Stimulated activated CD8-positive, alpha-beta memory T cell treated with anti-CD3 and anti-CD28 coated beads, Interleukin-4, amount 100 ng/mL, for 4 hours (primary cell): ENCODE results near the gene CCDC137.
"Not testable (repeated sequence)": the region's sequence is repeated elsewhere in the genome, so short reads cannot be mapped to it uniquely, and the experiment has no call there.

ENCODE experiments used
- DNase-seq, 2 donors: peaks; one replicate each; pipeline ENCODE4 v3.0.0-alpha.2; 2020; ENCODE audit warnings: low read depth in 2 of 2, low spot score in 1 of 2

The CCDC137 gene

DNA sequence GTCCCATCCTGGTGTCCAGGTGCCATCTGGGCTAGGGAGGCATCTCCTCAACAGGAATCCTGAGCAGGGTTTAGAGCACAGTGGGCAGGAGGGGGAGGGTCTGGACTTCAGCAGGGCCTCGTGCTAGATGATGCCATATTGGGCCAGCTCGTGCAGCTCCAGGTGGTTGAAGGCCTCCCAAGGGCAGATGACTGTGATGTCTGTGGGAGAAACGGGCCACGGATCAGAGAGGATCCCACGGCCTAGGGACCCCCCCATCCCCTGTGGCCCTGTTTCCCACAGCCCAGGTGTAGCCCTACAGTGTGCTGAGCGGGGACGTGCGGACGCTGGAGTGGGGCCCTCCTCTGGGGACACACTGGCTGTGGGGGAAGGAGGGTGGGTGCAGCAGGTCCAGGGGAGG lies 15.6 kb upstream of the CCDC137 start:
- DNase-seq = no peak

DNA sequence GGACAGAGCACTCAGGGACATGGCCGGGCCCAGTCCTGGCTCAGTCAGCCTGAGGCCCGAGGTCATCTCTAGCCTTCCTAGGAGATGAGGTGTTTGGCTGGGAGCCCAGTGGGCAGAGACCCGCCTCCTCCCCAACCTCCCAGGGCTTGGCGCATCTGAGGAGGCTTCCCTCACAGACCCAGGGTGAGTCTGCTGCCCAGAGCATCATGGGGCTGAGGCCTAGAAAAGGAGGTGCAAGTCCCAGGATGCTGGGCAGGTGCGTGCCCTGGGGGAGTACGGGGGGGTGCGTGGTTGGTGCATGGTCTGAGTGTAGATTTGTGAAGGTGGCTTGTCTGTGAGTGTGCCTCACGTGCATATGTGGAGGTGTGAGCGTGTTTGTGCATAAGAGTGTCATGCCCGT lies 14.8 kb upstream of the CCDC137 start:
- DNase-seq = no peak

DNA sequence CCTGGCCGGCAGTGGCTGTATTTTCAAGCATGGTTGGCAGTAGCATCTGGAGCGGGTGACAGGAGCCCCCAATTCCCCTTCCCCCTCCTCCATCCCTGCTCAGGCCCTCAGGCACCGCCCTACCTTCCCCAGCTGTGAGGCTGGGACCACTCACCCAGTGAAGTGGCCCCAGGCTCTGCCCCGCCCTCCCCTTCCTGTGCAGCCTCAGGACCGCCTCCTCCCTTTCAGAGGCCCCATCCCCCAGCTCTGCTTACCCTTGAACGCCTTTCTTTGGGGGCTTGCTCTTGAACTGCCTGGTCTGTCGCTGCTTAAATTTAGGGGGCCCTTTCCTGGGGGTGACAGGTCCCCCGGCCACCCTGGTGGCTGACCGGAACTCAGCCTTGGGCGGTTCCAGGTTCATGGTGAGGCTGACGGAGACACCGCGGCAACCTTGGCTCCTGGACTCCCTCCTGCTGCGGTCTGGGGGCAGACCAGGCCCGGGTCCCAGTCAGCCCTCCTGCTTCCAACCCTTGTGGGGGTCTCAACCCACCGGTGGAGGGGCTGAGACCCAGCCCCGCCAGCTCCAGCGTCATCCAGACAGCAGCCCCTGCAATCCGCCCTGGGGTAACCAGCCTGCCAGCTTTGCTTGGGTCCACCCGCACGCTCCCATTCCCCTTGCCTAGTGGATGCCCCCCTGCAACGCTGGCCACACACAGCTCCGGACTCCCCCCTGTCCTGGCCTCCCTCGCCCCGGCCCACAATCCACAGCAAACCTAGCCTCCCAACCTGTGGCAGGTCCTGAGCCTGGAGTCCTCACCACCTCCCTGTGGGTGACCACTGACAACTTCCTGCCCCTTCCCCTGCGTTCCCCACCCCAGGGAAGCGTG lies 13.4 kb upstream of the CCDC137 start:
- no peak for DNase-seq

DNA sequence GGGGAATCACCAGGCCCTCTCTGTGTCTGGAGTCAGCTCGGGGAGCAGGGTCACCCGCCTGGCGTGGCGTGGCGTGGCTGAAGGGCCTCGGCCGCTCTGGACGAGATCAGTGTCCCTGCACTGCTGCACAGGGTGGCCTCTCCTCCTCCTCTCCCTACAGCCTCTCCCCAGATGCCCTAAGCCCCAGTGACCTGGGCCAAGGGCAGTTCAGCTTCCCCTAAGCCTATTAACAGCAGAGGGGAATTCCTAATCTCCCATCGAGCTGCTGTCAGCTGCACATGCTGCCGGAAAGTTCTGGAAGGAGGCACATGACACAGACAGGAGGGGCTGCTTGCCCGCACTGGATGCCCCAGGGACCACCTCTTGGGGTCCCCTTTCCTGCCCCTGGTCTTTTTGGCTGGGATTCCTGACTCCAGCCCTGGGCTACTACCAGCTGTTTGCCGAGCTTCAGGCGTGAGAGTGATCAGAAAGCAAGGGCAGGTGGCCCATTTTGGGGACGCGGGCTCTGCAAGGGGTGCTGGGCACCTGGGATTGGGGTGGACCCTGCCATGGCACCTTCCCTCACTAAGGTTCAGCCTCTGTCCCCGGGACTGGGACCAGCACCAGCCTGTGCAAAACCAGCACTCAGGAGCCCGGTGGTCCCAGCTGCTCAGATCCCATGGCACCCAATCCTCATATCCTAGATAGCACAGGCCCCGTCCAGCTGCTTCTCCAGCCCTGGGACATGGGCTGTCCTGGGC lies 11.0 kb upstream of the CCDC137 start:
- no peak for DNase-seq

DNA sequence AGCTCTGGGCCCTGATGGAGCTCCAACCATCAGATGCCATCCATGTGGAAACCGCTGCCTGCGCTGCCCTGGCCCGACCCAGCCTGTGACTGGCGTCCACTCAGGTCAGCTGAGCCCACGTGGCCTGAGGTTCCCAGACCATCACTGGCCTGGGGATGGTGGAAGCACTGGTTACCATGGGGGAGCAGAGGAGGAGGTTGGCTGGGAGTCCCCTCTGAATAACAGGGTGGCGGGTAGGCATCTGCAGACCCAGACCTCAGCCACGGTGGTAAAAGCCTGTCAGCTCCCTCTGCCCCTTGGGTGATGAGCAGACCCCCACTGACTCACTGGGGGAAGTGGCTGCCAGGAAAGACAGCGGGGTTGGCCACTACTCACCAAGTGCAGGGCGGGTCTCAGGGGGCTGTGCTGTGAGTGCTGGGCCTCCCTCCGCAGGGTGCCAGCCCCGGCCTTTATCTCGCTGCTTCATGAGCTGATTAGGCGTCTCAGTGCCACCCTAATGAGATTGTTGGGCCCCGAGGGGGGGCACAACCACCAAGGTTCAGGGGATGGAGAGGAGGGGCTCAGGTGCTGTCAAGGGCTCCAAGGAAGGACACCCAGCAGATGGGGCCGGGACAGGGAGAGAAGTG lies 10.3 kb upstream of the CCDC137 start, which contains the start of gene PDE6G:
Gene PDE6G (minus strand): TSS at position 425 of the 626 bp plus-strand sequence. CDS start 3,237 bp downstream, outside the sequence.
- no peak for DNase-seq

DNA sequence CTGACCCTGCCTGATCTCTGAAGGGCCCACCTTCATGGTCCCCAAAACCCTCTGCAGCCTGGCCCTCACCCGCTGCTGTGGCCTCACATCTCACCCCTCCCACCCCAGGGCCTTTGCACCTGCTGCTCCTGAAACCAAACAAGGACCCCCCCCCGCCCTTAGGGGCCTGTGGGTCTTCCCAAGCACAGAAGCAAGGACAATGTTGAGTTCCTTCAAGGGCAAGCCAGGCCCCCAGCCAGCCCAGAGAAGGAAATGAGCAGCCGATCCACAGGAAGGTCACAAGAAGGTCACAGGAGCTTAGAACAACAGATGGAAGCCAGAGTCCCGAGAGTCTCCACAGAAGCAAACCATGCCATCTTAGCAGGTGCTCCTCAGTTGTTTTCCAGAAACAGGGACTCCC lies 9.7 kb upstream of the CCDC137 start:
- no peak for DNase-seq

DNA sequence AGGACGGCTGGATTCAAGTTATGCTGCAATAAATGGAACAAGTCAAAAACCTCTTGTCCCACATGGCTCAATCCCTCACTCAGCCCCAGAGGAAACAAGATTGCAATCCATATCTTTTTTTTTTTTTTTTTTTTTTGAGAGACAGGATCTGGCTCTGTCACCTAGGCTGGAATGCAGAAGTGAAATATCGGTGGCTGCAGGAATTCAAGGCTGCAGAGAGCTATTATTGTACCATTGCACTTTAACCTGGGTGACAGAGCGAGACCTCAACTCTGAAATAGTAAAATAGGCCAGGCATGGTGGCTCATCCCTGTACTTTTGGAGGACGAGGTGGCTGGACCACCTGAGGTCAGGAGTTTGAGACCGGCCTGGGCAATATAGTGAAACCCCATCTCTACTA lies 7.5 kb upstream of the CCDC137 start:
- DNase-seq = no peak

DNA sequence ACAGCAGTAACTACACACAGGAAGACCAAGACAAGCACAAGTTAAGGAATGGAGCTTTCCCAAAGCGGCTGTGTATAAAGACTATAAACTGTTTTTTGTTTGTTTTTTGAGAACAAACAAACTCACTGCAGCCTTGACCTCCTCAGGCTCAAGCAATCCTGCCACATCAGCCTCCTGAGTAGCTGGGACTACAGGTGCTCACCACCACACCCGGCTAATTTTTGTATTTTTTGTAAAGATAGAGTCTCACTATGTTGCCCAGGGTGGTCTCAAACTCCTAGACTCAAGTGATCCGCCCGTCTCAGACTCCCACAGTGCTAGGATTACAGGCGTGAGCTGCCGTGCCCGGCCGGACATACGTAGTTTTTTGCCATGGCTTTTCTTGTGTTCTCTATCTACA lies 6.1 kb upstream of the CCDC137 start:
- no peak for DNase-seq

DNA sequence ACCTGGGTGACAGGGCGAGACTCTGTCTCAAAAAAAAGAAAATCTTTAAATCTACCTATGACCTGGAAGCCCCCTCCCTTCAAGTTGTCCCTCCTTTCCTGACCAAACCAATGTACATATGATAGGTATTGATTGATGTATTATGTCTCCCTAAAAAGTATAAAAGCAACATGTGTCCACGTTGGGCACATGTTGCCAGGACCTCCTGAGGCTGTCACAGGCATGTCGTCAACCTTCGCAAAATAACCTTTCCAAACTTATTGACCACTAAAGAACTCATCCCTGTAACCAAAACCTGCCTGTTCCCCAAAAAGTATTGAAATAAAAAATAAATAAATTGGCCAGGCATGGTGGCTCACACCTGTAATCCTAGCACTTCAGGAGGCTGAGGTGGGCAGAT lies 4.5 kb upstream of the CCDC137 start:
- no peak for DNase-seq

DNA sequence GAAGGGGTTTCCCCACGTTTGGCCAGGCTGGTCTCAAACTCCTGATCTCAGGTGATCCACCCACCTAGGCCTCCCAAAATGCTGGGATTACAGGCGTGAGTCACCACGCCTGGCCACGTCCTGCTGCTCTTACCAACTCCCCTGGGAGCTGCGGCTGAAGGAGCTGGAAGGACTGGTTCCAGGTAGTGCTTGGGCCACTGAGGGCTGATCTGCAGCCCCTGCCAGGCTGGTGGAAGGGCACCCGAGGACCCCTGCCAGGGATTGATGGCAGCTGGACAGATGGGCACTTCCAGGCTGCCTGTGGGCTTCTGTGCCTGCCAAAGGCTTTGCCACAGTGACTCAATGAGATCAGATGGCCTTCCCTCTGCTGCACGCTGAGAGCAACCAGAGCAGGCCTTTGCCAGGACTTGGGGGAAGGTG lies 2.5 kb upstream of the CCDC137 start:
- no peak for DNase-seq

DNA sequence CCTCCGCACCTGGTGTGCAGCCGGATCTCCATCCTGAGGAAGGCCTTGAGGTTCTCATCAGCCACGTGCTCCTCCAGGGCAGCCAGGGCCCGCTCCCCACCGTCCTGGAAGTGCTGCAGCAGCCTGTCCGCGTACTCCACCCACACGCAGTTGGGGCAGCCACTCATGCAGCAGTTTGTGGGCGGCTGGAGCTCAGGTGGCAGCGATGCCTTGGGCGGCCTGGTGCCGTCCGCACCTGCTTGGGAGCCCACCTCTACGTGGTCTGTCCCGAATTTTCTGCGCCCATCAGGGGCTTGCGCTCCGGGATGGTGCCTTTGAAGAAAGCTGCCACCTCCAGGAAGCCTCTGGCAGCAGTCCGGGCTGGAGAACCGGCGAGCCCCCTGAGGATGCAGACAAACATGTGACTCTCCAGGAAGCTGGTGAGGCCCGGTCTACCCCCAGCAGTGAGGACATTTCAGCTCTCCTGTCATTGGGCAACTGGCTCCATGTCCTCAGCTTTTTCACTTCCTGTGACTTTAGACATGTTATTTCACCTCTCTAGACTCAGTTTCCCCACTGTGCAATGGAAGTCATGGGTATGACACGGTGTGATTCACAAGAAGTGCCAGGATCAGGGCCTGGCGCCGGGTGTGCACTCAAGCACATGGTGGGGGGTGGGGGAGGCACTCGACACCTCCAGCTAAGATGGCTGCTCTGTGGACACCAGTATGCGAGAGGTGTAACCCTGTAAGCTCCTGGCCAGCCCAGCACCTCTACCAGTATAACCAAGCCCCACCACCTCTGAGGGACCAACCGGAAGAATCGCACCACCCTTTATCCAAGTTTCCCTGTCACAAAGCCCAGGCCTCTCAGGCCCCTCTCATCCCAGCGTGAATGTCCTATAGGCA lies 1.1 kb upstream of the CCDC137 start:
- peak; percentile 33 to 38 for DNase-seq

DNA sequence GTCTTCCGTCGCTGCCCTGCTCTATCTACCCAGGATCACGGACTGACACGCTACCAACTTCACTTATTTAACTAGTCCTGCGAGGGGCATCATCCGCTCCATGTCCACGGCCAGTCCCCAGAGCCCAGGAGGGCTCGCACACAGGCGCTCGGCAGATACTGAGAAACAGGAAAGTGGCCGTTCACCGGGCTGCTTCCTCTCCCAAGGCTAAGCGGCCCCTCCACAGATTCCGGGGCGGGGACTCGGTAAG lies 520 bp upstream of the CCDC137 start:
- no peak for DNase-seq

DNA sequence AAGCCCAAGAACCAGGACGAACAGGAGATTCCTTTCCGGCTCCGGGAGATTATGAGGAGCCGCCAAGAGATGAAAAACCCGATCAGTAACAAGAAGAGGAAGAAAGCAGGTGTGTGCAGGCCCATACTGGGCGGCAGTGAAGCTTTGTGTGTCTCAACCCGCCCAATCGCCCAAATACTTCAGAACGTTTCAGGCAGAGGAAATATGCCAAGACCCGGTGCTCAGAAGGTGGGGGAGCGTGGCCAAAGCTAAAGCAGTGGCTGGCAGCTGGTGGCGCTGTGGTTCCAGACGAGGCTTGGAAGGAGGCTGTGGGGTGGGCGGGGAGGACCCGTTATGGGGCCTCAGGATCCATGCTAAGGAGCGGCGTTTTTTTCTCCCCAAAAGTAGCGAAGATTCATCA lies 1.2 kb downstream of the CCDC137 start:
- no peak for DNase-seq

DNA sequence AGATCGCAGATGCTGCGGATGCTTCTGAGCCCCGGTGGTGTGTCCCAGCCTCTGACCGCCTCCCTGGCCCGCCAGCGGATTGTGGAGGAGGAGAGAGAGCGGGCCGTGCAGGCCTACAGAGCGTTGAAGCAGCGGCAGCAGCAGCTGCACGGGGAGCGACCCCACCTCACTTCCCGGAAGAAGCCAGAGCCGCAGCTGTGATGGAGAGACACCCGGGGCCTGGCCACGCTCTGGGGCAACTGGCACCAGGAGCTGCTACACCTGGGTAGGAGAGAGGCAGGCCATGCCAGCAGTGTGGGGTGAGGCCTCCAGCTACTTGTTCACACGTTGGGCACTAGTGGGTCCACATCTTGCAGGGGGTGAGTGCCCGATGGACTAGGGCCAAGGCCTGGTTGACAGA lies 6.0 kb downstream of the CCDC137 start:
- no peak for DNase-seq

DNA sequence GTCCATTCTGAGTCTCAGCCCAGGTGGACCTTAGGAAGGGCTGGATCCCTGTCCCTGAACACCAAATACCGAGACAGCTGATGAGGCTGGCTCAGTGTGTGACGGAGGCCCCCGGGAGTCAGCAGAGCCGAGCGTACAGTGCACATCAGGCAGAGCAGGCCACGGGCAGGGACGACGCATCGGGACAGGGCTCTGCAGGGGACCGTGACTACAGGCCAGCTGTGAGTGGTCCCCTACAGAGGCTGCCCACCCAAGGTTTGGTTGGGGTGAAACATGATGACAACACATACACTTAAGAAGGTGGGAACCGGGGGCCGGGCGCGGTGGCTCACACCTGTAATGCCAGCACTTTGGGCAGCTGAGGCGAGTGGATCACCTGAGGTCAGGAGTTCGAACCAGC lies 6.4 kb downstream of the CCDC137 start:
- no peak for DNase-seq

DNA sequence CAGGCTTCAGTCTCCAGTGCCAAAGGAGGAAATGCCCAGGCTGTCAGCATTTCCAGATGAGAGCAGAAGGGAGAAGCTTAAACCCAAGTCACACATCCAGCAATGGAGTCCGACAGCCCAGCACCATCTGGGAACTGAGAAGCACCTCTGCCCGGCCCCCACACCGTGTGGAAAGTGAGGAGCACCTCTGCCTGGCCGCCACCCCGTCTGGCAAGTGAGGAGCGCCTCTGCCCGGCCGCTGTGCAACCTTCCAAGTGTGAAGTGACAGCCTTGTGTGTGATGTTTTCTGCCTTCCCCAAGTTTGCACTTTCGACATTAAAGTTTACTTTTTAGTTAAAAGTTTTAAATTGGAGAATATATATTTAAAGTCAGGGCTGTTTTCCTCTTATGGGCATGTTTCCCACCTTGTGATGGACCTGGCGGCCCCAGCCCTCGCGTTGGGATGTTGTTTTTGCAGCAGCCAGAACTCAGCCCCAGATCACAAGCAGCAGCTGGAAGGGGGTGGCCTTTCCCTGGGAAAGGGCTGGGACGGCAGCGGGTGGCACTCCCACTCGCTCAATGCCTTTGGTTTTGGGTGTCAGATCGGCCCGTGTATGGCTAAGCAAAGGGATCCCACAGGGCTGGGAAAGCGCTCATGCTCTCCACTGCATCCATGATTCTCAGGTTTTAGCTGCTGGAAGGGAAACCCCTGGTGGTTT lies 7.2 kb downstream of the CCDC137 start:
- DNase-seq = no peak

DNA sequence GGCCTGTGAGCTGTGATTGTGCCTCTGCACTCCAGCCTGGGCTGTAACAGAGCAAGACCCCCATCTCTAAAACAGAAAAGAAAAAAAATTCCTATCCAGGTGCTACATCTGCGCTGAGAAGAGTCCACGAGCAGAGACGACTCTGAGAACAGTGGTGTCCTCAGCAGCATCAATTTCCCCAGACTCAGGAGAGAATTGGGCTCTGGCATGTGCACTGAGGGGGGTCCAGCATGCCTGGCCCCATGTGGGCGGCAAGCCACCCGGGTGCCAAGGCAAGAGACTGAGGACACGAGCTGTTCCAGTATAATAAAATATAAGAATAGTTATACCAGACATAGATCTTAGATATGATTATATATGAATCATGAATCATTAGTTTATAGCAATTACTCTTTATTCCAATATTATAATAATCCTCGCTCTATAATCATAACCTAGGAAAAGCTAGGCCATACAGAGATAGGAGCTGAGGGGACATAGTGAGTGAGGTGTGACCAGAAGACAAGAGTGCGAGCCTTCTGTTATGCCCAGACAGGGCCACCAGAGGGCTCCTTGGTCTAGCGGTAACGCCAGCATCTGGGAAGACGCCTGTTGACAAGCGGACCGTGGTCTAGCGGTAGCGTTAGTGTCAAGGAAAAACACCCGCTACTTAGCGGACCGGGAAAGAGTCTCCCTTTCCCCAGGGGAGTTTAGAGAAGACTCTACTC lies 9.1 kb downstream of the CCDC137 start:
- not testable (repeated sequence) for DNase-seq

DNA sequence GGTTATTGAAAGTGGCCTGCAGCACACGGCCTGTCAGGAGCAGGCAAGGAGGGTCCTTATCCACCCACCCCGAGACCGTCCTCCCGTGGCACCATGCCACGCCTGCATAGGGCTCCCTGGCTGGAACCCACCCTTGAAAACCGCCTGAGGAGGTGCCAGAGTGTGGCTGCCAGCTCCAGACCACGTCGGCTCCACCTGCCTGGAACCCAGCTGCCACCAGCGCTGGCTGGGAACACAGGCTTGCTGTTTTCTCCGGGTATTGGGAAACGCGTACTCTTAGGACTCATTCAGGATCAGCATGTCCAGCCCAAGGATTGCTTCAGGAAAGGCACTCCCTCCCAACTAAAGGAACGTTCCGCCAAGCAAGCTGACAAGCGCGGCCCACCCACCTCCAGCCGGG lies 10.4 kb downstream of the CCDC137 start:
- DNase-seq = no peak

DNA sequence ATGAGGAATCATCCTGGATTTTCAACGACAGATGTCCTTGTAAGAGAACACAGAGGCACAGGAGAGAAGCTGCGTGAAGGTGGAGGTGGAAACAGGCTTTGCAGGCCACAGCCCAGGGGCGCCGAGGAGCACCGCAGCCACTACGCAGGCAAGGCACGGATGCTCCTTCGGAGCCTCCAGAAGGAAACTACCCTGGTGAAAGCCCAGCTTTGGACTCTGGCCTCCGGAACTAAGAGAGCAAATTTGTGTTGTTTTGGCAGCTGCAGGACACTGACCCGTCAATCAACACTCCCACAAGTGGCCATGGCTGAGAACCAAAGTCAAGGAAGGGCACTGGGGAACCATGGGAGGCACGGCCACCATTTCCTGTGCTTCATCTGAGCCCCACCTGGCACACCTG lies 13.6 kb downstream of the CCDC137 start:
- no peak for DNase-seq

DNA sequence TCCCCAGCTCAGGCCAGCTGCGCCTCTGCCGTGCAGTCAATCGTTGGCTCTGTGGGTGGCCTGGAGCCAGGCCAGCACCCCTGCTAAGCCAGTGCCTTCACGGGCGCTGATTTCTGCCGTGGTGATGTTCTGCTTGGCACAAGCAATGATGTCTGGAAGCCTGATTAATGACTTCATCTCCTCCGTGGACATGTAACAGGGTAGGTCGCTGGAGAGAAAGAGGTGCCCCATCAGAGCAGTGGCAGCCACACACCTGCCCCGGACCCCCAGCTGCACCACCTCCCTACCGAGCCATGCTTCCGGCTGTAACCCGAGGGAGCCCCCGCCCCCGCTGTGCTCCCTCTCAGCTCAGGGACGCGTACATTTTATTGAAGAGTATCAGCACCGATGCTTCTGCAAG lies 15.1 kb downstream of the CCDC137 start:
- no peak for DNase-seq
